ENCODE data around the gene GUCY2D. TPM values are rescaled to one million over a fixed set of nuclear protein-coding genes. Genes with fewer than 3 reads are reported as not detected.

The GUCY2D gene
- polyA plus RNA-seq, 1 donor from 2014 or later, result 0.07 TPM

DNA sequence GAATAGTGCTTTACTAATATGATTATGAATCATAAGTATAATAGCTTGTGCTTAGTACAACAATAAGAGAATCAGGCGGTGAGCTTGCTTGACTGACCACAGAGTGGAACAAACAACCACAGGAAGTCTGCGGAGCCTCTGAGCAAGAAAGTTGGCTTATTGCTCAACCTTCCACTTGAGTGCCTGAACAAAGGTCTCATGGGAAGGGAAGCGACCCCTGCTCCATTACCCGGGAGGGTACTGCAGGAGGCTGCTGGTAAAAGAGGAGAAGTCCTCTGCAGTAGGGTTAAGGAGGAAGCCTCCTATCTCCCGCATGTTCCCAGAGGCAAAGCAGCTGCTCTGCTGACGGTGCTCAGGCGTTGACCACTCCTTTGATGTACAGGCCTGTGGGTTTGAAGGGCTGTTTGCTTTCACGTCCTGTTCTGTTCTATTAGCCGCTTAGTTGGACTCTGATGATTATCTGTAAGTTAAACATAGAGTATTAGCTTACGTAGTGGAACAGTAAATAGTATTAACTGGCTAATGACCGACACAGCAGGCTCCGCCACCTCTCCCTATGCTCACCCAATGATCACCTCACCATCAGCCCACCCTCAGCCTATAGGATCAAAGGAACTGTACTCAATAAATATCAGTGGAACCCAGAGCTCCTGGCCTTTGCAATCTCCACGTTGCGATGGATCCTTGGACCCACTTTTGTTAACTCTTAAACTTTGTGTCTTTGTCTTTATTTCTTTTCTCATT is 54.0 kb downstream of the GUCY2D start:
- H3F3A ChIP-seq (ENCODE audit: insufficient read depth, low read length, poor library complexity, severe bottlenecking), result no peaks in the 10 kb centered on the region
- no peak overlapping the region for H3K4me2 ChIP-seq (ENCODE audit: low read length)
- no peak overlapping the region for H3K4me3 ChIP-seq (ENCODE audit: low read length)
- H3K27me3 ChIP-seq (ENCODE audit: insufficient read depth, low read depth, low read length), result peaks cover 27% of the 10 kb centered on the region
- H3K9ac ChIP-seq (ENCODE audit: low read length), result no peak overlapping the region
- H2AFZ ChIP-seq (ENCODE audit: low read depth, low read length), result no peak overlapping the region
- no peaks in the 10 kb centered on the region for H3K9me3 ChIP-seq (ENCODE audit: low read length)
- no peak overlapping the region for H3K27ac ChIP-seq (ENCODE audit: low read length)
- H3K9me2 ChIP-seq (ENCODE audit: insufficient read depth, low read length), result no peaks in the 10 kb centered on the region
- H3K36me3 ChIP-seq (ENCODE audit: insufficient read depth, low read length), result no peaks in the 10 kb centered on the region
- no peak for TF ChIP-seq RAD21 (conservative IDR thresholded peaks at IDR 0.05)
- H3K79me2 ChIP-seq (replicated peaks; ENCODE audit: insufficient read depth, low read length), result no peaks in the 10 kb centered on the region
- no peaks in the 10 kb centered on the region for H4K20me1 ChIP-seq (ENCODE audit: insufficient read depth)

GRCh38 chr17:8056976-8057625 is 54.7 kb downstream of the GUCY2D start:
- Histone ChIP-seq H3K4me3 (ENCODE audit: low read length) (no peak overlapping the region), H3K27ac (ENCODE audit: low read length) (no peak overlapping the region), H3K79me2 (replicated peaks; ENCODE audit: insufficient read depth, low read length) (no peaks in the 10 kb centered on the region), H4K20me1 (ENCODE audit: insufficient read depth) (no peaks in the 10 kb centered on the region), H3K27me3 (ENCODE audit: insufficient read depth, low read depth, low read length) (peaks cover 33% of the 10 kb centered on the region), H3K9me2 (ENCODE audit: insufficient read depth, low read length) (no peaks in the 10 kb centered on the region), H3K9ac (ENCODE audit: low read length) (no peak overlapping the region), H3K36me3 (ENCODE audit: insufficient read depth, low read length) (no peaks in the 10 kb centered on the region), H3K9me3 (ENCODE audit: low read length) (no peaks in the 10 kb centered on the region), H2AFZ (ENCODE audit: low read depth, low read length) (no peak overlapping the region), H3F3A (ENCODE audit: insufficient read depth, low read length, poor library complexity, severe bottlenecking) (no peaks in the 10 kb centered on the region), H3K4me2 (ENCODE audit: low read length) (no peak overlapping the region)
- TF ChIP-seq MXI1 (conservative IDR thresholded peaks at IDR 0.05; ENCODE audit: poor library complexity, severe bottlenecking), result no peak
- TF ChIP-seq RAD21 (conservative IDR thresholded peaks at IDR 0.05), result no peak
- no peak for TF ChIP-seq REST (IDR thresholded peaks at IDR 0.05; ENCODE audit: borderline replicate concordance)
- TF ChIP-seq CTCF (IDR thresholded peaks at IDR 0.05; ENCODE audit: poor library complexity, severe bottlenecking), result no peak
- no peak for TF ChIP-seq TAF1 (IDR thresholded peaks at IDR 0.05; ENCODE audit: low read depth)
- no peak for TF ChIP-seq EP300 (conservative IDR thresholded peaks at IDR 0.05; ENCODE audit: poor library complexity, severe bottlenecking)
- no peak for TF ChIP-seq POLR2AphosphoS5 (IDR thresholded peaks at IDR 0.05)
- no peak for TF ChIP-seq SMC3 (conservative IDR thresholded peaks at IDR 0.05; ENCODE audit: poor library complexity)
- TF ChIP-seq EZH2 (IDR thresholded peaks at IDR 0.05; ENCODE audit: borderline replicate concordance, insufficient read depth, low read length, poor library complexity, severe bottlenecking), result no peak

All from neural cell (in vitro differentiated cells).